GM12801 (cell line): ENCODE measurements around the gene ARFGAP1.

Experiments used
- TF ChIP-seq, protein P1 (sequence below): IDR thresholded peaks from one replicate; pipeline ENCODE4 v1.5.1; 2011; ENCODE audit warnings: control low read depth; ENCODE audit not compliant: insufficient read length; ENCODE audit errors: extremely low read depth

The ARFGAP1 gene

DNA sequence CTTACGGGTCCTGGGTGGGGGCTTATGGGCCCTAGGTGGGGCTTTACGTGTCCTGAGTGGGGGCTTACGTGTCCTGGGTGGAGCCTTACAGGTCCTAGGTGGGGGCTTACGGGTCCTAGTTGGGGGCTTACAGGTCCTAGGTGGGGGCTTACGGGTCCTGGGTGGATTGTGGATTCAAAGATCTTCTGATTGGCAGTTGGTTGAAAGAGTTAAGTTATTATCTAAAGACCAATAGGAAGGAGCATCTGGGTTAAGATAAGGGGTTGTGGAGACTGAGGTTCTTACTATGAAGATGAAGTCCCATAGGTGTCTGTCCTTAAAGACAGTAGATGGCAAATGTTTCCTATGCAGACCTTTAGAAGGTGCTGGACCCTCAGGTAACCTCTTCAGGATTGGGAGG, 45.4 kb upstream of the ARFGAP1 start:
- TF ChIP-seq, protein P1, sequence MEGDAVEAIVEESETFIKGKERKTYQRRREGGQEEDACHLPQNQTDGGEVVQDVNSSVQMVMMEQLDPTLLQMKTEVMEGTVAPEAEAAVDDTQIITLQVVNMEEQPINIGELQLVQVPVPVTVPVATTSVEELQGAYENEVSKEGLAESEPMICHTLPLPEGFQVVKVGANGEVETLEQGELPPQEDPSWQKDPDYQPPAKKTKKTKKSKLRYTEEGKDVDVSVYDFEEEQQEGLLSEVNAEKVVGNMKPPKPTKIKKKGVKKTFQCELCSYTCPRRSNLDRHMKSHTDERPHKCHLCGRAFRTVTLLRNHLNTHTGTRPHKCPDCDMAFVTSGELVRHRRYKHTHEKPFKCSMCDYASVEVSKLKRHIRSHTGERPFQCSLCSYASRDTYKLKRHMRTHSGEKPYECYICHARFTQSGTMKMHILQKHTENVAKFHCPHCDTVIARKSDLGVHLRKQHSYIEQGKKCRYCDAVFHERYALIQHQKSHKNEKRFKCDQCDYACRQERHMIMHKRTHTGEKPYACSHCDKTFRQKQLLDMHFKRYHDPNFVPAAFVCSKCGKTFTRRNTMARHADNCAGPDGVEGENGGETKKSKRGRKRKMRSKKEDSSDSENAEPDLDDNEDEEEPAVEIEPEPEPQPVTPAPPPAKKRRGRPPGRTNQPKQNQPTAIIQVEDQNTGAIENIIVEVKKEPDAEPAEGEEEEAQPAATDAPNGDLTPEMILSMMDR: no peak

DNA sequence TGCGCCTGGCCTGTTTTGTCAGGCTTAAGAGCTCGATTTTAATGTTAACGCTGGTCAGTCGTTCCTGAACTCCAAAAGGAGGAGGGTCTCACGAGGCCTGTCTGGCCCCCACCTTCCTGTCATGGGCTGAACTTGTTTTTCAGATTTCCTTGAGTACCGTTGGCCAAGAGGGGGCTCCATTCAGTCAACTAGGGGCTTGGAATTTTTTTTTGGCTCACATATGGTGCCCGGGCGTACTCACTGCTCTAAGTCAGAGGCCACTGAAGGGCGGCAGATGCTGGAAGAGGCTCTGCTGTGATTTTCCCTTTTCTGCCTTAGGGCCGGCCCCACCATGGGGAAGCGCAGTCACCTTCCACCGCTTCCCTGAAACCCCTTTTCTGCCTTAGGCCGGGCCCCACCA, 43.8 kb upstream of the ARFGAP1 start:
- TF ChIP-seq, protein P1: no peak

DNA sequence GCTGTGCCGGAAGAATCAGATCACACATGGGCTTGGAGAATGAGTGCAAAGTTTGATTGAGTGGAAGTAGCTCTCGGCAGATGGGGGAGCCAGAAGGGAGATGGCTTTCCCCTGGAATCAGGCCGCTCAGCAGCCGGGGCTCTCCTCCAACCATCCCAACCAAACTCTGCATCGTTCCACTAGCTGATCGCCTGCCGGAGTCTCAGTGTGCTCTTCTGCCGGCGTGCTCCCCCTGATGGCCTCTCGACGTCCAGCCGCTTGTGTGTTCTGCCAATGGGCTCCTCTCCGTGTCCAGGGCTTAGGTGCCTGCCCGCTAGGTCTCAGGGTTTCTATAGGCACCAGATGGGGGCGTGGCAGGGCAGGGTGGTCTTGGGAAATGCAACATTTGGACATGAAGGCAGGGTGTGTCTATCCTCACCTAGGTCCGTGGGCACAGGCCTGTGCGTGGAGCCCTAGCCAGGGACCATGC, 41.8 kb upstream of the ARFGAP1 start:
- TF ChIP-seq, protein P1: no peak

DNA sequence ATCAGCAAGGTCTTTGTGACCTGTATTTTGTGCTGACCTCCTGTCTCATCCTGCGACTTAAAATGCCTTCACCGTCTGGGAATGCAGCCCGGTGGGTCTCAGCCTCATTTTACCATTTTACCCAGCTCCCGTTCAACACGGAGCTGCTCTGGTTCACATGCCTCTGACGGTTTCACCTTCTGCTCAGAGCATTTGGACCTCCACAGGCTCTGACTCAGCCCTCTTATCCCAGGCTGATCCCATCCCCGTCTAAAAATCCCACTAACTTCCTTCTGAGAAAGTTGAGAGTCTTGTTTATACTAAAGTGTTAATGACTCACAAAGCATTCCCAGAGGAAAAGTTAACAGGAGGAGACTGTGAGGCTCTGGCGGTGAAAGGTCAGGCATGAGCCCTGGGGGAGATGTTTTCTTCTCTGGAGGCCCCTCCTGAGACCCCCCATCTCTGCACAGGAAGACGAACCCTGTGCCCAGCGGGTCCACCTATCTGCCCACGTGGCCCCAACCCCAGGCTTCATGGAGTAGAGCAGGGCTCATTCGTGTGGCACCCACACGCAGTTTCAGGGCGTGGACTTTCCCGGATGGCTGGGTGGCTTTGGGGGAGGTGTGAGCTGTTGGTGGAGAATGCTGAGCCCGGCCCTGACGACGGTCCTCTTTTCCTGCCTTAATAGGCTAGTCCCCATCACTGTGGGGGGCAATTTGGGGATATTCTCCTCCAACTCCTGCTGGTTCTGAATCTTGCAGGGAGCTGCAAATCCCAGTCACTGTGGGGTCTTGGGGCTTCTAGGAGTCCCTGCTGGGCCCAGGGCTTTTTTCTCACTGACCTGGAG, 40.2 kb upstream of the ARFGAP1 start:
- TF ChIP-seq, protein P1: no peak

DNA sequence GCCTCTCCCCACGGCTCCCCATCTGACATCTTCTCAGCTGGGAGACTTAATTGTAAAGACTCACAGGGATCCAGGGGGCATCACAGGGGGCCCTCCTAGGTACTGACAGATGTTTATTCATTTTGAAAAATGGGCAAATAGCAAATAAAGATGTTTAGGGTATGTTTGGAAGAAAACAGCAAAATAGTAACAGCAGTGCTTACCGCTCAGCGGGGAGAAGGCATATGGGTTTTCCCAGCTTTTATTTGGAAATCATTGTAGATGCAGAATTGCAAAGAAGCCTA, 39.6 kb upstream of the ARFGAP1 start:
- TF ChIP-seq, protein P1: no peak

DNA sequence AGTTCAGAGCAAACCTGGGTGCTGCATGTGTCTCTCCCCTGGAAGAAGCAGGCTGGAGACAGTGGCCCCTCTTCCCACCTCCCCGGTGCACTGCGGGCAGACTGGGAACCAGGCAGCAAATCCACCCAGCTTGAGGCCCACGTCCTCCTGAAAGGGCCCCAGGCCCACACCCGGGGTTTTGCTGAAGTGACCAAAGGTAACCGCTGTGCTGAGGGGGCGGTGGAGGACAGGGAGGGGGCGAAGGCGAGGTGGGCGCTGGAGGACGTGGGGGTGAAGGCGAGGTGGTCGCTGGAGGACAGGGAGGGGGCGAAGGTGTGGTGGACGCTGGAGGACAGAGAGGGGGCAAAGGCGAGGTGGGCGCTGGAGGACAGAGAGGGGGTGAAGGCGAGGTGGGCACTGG, 38.7 kb upstream of the ARFGAP1 start:
- TF ChIP-seq, protein P1: no peak

DNA sequence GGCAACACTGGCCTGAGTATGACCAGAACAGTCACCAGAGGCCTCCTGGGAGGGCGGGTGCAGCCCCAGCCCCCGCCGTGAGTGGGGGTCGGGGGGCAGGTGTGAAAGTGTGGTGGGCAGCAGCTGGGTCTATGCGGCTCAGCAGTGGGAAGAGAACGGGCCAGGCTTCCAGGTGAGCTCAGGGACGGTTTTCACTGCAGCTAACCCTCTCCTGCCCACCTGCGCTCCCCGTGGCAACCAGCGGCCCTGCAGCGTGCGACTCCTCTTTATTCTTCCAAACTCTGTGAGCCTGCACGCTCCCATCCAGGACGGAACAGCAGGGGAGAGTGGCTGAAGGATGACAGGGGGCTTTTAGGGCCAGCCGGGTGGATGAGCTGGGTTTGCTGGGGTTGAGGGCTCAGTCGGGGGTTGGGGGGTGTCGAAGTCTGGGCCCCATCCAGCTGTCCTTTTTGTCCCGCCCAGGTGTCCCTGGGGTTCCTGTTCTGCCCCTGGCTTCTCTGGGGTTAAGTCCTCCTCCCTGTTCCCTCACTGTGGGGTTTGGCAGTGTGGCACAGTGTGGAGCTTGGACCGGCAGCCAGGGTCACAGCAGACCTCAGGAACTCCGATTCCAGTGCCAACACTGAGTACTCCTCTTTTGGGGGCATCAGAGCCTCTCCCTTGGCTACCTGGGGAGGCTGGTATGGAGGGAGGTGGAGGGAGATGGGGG, 37.8 kb upstream of the ARFGAP1 start:
- TF ChIP-seq, protein P1: no peak
